ENCODE results near the gene SULF2.
A peak's percentile ranks its signal among the peaks of the same experiment; 100 is the strongest.

The SULF2 gene

DNA sequence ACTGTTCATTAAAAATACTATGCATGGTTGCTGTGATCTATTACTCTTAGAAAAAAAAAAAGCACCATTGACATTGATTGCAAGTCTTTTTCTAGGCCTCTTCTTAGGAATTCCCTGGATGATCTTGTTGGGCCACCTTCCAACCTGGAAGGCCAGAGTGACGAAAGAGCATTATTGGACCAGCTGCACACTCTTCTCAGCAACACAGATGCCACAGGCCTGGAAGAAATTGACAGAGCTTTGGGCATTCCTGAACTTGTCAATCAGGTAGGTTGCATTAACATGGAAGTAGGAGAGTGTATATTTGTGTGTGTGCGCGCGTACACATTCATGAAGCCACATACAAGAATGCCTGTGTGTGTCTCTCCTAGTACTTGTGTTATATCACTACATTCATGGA is 143.2 kb downstream of the SULF2 start:
- DNase-seq: no peak

GRCh38 chr20:47638851-47639250 is 146.4 kb downstream of the SULF2 start:
- DNase-seq: no peak

DNA sequence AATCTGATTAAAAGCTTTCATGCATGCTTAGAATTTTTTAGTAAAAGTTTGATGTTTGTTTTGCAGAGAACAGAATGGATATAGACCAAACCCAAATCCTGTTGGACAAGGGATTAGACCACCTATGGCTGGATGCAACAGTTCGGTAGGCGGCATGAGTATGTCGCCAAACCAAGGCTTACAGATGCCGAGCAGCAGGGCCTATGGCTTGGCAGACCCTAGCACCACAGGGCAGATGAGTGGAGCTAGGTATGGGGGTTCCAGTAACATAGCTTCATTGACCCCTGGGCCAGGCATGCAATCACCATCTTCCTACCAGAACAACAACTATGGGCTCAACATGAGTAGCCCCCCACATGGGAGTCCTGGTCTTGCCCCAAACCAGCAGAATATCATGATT is 150.0 kb downstream of the SULF2 start:
- DNase-seq: no peak

- DNase-seq: no peak
These were observed 154.2 kb downstream of the SULF2 start for GRCh38 chr20:47631078-47631477.

- DNase-seq: no peak
These were observed 155.4 kb downstream of the SULF2 start for GRCh38 chr20:47629907-47630306.

GRCh38 chr20:47627540-47627939 is 157.7 kb downstream of the SULF2 start:
- DNase-seq: no peak

DNA sequence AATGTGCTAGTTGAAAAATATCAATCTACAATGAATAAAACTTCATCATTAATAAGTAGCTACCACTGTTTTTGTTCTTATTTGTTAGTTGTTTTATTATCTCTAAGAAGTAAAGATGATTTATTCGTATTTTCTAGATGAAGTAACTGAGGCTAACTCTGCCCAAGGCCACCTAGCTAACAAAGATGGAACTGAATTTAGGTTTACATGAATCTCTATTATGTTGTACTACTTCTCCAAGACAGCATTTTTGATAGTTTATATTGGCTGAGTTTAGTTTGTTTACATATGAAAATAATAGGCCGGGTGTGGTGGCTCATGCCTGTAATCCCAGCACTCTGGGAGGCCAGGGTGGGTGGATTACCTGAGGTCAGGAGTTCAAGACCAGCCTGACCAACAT is 162.1 kb downstream of the SULF2 start:
- DNase-seq: no peak

DNA sequence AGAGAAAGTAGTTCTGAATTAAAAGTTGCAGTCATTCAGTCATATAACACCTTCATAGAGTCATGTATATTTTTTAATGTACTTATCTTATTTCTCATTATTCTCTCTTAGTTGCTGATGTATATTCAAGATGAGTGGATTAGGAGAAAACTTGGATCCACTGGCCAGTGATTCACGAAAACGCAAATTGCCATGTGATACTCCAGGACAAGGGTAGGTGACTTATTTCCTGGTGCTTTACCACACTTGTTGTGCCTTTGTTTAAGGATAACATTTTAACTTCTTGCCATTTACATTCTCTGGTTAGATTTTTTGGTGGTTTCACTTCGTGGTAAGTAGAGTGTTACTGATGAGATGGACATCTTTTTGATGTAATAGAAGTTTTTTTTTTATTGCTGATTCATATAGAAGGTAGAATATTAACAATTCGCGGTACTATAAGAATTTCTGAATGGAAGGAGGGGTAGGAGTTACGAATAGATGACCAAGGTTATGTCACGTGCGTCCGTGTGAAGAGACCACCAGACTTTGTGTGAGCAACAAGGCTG is 163.1 kb downstream of the SULF2 start:
- no peak for DNase-seq

- DNase-seq: peak; percentile 43
These were observed 164.2 kb downstream of the SULF2 start for GRCh38 chr20:47620808-47621805.

DNA sequence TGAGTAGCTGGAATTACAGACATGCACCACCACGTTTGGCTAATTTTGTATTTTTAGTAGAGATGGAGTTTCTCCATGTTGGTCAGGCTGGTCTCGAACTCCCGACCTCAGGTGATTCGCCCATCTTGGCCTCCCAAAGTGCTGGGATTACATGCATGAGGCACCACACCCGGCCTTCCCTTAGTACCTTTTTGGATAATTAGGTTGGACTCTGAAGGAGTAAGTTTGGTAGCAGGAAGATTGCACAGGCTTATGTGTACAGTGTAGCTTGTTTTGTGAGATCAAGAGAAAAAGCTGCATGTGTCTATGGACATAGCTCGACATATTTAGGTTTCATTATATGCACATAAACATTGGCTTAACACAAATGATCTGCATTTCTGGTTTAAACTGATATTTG is 166.8 kb downstream of the SULF2 start:
- DNase-seq: no peak

DNA sequence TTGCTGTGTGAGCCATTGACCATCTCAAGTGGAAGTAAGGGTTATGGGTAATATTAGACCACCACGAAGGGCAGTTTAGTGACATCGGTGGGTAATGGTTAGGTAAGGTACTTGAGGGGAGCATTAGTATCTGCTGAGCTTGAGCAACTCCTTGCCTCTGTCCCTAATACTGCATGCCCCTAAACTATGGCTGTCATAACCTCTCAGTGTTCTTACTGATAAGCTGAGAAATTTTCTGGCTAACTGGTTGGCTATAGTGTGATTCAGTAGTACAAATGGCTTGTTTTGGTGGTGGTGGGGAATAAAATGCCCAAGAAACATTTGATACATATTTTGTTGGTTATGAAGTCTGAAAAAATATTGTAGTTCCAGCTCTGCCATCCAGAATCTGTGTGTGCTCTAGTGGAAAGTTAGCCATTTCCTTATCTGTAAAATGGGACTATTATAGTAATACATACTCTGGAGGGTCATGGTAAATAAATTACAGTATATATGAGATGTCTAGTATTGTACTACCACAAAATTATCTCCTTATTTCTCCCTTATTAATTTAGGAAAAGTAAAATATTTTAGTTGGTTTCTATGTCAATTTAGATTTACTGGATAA is 170.5 kb downstream of the SULF2 start:
- DNase-seq: no peak

DNA sequence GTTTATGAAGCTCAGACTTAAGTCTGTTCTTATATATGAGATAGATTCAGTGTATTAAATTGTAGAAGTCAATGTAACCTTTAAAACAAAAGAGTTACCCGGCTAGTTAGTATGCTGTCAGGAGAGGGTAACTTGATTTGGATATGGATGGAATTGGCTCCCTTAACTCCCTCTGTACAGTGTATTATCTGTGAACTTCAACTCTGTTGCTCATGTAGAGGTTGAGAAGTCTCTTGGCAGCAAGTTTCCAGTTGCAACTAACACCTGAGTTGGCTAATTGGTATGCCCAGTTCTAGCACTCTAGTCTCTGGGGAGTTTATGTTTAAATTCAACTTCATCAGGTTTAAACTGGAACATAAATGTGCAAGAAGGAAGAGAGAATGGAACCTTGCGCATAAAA is 172.6 kb downstream of the SULF2 start:
- DNase-seq: no peak

DNA sequence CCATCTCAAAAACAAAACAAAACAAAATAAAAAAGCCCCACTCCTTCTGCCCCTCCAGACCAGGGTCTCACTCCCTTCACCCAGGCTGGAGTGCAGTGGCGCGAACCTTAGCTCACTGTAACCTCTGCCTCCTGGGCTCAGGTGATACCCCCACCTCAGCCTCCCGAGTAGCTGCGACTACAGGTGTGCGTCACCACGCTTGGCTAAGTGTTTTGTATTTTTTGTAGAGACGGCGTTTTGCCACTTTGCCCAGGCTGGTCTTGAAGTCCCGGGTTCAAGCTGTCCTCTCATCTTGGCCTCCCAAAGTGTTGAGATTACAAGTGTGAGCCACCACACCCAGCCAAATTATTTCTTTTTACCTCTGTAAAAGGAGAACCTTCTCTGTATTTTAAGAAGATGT is 173.5 kb downstream of the SULF2 start:
- no peak for DNase-seq

DNA sequence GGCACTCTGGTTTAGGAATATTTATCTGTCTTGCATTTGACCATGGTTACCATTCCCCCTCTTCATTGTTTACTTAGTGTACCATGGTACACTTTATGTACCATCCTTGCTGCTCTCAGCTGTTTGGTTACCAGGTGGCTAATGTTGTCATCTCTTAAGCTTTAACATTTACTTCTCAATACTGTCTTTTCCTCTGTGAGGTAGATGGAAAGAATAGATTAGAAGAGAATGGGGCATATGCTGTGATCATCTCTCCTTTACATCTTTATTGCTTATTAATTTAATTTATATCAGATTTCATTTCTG is 174.4 kb downstream of the SULF2 start:
- no peak for DNase-seq

- peak; percentile 45 for DNase-seq
These were observed 174.9 kb downstream of the SULF2 start for GRCh38 chr20:47610247-47610944.

DNA sequence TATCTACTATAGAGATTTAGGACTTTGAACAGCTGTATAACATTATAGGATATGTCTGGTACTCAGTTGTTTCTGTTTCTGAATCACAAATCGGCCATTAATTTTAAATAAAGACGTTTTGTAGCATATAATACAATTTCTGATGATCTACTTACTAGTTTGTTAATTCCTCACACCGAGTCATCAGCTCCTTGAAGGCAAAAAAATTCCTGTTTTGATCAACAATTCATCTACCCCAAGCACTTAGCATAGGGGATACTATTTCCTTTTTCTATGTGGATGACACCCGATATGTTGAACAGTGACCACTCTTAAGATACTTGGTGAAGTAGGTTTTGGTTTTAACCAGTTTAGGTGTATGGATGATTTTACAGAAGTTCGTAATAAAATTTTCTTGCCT is 176.3 kb downstream of the SULF2 start:
- DNase-seq: no peak
